HG02571 (cell line): ENCODE results near the gene LAMB1.
"Not testable (repeated sequence)": the region's sequence is repeated elsewhere in the genome, so short reads cannot be mapped to it uniquely, and the experiment has no call there.

ENCODE experiments used
- ATAC-seq: cut with Tn5 transposase; IDR thresholded peaks from one replicate; pipeline ENCODE4 v1.9.1; 2021; ENCODE audit warnings: mild to moderate bottlenecking, moderate library complexity; ENCODE audit not compliant: unreplicated experiment

Gene LAMB1

DNA sequence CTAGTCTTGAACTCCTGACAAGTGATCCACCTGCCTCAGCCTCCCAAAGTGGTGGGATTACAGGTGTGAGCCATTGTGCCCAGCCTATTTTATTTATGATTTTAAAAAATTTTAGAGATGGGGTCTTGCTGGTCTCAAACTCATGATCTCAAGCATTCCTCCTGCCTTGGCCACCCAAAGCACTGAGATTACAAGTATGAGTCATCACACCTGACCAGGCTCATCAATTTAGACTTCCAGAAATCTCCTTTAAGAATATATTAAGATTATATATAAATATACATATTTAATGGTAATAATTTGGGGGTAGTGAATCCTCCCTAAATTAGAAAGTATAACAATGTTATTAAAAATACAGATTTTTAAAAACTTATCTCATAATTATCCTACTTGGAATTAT is 29.1 kb downstream of the LAMB1 start:
- ATAC-seq = no peak

DNA sequence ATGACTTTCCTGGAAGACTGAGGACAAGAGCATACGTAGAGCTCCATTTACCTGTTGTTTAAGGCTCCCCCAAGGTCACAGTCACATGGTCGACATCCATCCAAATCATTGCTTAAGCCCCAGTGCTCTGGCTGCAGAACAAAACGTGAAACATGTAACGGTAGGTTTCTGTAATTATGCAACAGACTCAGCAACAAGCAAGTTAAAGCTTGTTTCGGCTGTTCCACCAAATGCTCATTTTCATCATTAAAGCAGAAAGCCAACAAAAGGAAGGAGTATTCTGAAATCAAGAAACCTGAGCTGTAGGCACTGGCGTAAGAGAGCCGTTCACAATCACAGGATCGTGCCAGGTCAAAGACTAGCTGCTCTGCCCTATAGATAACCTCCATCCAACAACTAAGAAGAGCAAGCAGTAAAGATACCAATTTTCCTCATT is 30.0 kb downstream of the LAMB1 start:
- ATAC-seq = no peak

DNA sequence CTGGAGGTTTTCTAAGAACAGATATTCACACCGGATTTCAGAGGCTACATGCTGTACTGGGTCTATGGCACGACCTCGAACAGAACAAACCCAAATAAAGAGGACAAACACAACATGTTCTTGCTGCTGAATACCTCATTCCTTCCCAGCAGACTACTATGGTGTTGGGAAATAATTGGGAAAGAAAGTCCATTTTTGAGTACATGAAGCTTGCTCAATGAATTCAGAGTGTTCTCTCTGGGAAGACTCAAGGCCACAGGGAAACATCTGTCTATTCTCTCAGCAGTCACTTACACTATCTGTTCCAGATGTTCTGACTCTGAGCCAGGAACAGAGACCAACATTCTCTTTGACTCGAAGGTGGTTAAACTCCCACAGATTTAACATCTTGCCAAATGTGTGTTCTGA is 30.9 kb downstream of the LAMB1 start:
- ATAC-seq = no peak

DNA sequence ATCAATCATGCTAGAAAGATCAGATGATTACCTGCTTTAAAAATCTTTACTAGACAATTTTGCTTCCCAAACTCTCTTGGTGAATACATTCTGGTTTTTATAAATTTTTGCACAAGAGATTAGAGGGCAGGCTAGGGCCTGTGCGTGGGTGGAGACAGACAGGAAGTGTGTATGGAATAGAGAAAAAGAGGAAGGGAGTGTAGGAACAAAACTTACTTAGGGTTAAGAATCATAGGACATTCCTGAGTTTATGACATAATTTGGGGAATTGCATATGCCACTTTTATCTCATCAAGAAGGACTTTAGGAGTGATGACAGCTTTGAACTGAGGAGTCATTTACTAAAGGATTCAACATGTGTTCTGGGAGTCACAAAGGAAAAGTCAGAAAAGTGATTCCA is 31.3 kb downstream of the LAMB1 start:
- ATAC-seq = no peak

DNA sequence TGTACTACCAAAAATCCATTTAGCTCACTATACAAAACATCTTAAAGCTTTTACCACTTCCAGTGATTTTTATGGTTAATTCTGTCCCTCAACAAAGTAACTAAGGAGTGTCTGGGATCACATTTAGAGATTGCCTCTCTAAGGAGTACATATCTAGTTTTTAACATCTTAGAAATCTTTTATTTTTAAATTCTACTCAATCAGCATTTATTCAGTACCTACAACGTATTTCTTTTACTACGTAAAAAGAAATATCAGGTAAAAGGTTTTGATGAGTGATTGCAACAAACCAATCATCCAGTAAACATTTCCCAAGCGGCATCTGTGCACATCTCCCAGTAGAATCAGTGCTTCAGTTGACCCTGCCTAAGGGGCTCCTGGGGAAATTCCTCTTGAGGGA is 31.9 kb downstream of the LAMB1 start:
- ATAC-seq = no peak

DNA sequence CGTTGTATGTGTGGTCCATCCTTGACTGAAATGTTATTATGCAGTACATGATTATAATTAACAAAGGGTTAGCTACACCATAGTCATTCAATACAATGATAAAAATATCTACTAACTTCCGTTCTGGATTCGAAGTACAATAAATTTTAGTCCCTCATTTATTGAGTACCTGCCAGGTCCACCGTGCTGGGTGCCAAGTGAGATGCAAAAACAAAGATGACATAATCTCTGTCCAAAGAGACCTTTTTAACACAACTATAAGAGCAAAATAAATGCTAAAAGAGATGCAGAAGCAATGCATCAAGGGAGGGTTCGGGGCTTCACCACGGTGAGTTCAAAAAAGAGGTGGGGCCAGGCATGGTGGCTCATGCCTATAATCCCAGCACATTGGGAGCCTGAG is 33.1 kb downstream of the LAMB1 start:
- ATAC-seq = no peak

DNA sequence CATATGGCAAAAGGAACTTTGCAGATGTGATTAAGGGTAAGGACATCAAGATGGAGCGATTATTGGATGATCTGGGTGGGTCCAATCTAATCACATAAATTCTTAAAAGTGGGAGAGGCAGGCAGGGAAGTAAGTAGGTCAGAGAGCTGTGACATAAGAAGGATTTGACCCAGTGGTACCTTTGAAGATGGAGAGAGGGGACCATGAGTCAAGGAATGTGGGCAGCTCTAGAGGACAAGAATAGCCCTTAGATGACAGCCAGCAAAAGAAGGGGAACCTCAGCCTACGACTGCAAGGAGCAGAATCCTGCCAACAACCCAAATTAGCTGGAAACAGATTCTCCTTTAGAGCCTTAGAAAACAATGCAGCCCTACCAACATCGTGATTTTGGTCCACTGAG is 34.5 kb downstream of the LAMB1 start:
- ATAC-seq = no peak

DNA sequence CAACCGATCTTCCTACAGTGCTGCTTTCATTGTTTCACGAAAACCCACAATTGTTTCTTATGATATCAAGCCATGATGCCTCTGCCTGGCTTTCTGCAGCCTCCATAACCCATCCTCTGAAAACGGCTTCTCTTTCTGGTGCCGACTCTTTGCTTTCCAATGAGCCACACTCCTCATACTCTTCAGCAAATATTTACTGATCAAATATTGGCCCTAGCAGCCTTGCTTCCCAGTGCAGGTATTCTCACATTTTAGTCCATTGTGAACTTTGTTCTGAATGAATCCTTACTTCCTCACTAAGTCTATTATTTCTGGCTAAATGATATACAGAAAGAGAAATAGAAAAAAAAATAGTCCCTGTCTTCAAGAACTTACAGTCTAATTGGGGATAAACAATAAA is 35.5 kb downstream of the LAMB1 start:
- no peak for ATAC-seq

DNA sequence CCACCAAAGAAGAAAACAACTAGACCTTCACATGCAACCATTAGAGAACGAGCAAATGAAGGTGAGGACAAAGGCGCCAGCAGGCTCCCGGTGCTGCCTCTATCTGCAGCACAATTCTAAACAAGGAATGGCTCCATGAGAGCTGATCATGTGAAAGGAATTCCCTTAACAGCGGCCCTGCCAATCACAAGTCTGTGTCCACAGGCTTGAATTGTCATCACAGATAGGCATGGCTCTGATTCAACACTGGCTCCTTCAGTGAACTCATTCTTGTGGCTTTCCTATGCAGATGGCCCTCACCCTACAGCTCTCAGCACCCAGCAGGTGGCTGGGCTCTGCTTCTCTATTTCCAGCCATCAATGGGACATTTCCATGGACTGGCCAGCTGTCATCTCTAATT is 36.2 kb downstream of the LAMB1 start:
- no peak for ATAC-seq

DNA sequence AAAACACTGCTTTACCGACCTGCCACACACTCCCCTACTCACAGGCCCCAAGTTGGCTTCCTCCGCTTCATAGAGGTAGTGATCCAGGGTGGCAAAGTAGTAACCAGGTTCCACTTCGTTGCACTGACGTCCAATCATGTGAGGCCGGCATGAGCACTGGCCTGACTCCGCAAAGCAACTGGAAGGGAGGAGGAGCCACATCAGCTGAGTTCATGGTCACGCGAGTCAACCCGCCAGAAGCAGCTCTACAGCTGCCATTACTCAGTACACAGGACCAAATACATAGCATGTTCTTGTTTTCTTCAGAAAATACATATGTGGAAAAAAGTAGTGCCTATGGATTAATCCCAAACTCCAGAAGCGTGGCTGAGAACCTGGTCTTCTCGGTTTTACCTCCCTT is 38.5 kb downstream of the LAMB1 start:
- no peak for ATAC-seq

DNA sequence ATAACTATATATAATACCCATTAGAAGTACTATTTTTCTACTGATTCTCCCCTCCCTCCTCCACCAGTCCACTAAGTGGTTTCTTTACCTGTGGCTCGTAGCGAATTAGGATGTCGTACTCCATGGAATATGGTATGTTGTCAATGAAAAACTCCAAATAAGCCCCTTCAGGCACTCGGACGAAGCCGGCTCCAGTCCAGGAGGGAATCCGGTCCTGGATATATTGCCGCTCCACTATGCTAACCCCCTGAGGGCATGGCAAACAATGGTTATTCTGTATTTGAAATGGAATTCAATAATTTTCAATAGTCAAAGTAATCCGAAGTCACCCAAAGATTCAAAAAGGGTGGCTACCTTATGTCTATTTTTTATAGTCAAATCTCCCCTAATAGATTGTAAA is 40.1 kb downstream of the LAMB1 start:
- no peak for ATAC-seq

DNA sequence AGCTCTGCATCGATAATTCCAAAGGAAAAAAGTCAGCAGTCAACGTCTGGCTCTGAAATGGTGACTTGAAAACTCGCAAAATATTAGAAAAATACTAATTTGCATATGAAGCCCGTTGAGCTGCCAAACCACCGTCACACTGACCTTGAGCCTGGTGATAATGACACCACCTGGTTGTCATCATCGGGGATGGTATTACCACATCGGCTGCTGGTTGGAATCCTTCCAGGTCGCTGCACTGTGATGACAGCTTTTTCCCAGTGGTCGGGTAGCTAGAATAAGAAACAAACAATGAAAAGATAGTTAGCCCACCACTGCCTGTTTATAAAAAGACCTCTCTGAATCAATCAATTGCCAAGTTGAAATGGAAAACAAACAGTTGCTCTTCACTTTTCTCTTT is 41.6 kb downstream of the LAMB1 start:
- ATAC-seq = no peak

DNA sequence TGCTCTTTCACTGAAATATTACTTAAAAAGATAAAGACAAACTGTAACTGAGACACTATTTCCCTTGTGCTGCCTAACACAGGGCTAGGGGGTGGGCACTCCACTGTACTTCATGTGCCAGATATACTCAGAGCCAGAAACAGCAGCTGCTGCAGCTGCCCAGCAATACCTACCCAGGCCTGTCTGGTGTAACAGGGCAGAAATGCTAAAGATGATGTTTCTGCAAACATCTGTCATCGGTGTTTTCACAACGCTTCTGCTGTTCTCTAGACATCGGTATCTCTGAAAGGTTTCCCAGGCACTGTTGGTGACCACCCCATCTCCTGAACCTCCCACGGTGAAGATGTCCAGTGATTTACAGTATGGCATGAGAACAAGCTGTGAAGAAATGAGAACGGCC is 42.7 kb downstream of the LAMB1 start:
- no peak for ATAC-seq

DNA sequence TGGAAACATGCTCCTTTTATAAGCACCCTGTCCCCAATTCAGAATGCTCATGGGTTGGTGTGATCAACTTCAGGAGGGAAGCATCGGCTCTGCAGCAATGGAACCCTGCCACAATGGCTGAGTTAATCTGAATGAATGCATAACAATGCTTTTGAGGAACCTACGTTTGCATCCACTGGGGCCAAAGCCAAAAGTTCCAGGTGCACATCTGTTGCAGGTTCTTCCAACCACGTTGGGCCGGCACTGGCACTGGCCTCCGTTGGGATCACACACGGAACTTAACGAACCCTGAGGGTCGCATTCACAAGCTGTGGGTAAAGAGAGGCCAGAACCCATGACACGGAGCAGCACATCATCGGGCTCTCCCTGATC is 43.4 kb downstream of the LAMB1 start:
- no peak for ATAC-seq

DNA sequence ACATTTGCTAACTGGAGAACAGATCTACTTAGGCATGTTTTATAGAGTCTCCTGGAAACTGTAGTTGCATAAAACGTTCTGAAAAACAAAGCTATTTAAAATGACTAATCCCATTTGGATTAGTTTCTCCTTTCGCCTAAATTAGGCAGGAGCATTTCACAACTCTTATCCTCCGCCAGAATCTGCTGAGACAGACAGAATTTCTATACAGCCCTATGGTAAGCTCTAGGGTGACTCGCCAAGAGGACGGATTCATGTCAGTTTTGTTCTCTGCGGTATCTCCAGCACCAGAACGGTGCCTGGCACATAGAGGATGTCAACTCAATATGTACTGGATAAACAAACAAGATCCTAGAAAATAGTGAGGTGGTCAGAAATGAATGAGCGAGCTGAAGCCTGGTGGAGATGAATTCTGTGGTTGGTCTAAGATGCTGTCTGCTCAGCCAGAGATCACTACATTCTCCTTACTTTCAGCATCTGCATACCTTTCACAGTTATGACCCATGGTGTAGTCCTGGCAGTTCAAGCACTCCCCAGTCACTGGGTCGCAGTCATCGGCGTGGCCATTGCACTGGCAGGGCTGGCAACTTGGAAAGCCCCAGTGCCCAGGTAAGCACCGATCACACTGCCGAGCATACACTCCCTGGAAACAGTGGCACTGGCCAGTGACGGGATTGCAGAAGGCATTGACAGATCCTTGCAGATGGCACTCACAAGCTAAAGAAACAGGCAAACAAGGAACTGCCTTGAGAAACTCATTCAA is 44.0 kb downstream of the LAMB1 start:
- ATAC-seq = no peak

DNA sequence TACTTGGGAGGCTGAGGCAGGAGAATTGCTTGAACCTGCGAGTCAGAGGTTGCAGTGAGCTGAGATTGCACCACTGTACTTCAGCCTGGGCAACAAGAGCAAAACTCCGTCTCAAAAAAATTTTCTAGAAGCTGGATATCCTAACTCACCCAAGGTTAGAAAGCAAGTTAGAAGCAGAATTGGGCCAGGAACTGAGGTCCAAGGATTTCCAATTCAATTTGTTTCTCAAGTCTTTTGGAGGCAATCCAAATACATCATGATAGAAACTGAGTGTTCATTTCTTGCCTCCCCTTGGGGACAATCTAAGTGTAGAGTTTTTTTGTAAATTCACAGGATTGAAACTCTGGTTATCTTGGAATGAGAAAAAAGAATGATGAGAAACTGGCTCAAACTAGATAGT is 45.5 kb downstream of the LAMB1 start:
- no peak for ATAC-seq

DNA sequence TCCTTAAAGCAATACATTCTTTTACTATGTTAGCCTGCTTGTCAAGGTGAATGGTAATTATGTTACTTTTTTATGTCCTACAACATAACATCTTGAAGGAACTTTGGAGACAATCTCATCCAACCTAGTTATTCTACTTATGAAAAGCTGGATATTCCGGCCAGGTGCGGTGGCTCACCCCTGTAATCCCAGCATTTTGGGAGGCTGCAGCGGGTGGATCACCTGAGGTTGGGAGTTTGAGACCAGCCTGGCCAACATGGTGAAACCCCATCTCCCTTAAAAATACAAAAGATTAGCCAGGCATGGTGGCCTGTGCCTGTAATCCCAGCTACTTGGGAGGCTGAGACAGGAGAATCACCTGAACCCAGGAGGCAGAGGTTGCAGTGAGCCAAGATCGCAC is 46.0 kb downstream of the LAMB1 start:
- ATAC-seq = not testable (repeated sequence)

DNA sequence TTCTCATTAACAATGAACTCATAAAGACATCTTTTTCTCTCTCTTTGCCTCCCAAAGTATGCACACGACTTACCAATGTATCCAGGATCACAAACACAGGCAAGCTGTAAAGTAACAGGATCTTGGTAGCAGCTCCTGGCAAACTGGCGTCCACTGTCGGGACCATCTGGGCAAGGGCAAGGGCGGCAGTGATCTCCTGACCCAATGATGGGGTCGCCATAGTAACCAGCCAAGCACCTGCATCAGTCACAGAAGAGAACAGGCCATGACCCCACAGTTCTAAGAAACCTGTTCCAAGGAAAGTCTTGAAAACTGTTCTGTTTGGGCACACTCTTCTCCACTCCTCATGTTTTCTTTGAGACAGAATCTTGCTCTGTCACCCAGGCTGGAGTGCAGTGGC is 47.6 kb downstream of the LAMB1 start:
- ATAC-seq = no peak

DNA sequence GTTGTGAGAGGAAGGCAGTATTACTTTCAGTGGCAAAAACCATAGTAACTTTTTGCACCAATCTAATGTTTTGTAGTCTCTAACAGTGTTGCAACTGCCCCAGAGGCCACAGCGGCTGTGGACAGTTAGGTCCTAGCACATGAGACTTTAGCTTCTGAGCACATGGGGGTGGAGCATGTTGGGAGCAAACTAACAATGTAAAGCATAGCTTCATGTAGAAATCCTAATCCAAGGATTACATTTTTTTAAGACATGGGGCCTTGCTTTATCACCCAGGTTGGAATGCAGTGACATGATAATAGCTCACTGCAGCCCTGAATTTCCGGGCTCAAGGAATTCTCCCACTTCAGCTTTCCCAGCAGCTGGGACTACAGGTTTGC is 49.0 kb downstream of the LAMB1 start:
- ATAC-seq = no peak

DNA sequence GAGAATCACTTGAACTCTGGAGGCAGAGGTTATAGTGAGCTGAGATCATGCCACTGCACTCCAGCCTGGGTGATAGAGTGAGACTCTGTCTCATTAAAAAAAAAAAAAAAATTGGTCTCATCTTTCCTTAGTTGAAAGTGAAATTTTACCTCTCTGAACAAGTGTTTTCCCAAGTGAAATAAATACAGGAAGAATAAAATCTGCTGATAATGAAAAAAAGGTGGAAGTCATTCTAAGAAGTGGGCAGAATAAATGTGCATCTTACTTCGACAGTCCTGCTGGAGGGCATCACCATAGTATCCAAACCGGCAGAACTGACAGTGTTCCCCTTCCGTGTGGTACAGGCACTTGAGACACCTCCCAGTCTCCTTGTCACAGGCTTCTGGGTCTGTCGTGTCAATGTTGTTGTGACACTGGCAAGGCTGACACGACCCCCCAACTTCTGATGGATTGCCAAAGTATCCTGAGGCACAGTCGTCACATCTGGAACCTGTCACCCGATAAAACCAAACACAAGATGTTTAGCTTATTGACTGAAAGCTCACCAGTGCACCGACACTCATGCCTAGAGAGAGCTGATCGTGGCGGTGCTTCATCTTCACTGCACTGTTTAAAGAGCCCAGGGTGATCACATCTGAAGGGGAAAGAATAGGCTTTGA is 49.6 kb downstream of the LAMB1 start:
- no peak for ATAC-seq

DNA sequence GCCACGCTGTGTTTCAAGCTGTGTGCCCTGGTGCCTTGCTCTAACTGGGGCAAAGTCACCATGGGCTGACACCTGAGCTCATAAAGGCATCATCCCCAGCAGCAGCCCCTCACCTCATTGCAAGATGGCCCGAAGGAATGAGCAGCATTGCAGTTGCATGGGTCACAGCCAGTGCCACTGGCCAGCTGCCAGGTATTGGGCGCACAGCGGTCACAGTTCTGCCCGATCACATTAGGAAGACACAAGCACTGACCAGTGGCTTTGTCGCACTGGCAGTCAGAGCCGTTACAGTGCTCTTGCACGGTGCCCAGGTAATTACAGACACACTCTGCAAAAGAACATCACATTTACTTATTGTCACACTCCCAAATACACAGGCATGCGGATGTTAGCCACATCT is 51.1 kb downstream of the LAMB1 start:
- ATAC-seq = no peak

DNA sequence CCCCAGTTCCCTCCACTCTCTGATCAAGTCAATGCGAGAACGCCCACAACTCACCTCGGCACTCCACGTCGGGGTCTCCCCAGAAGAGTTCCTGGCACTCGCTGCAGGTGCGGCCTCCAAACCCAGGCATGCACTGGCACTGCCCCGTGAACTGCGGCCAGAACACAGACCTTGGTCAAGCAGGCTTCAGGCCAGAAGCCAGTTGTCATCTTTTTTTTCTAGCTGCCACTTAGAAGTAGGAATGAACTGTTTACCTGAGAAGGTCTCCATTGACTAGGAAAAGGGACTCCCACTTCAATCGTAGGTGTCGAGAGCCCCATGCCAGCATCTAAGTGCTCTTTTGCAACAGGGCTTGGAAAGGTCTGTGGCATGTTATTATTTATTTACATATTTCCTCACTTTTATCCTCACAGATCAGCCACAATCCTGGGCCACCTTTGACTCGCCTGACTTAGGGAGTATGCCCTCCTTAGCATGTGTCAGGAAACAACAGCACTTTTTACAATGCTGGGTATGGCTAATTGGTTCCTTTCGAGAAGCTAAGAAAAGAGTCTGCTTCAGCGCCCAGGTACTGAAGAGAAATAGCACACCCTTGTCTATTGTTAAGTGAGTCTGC is 51.7 kb downstream of the LAMB1 start:
- ATAC-seq = no peak
